Fibroblast of mammary gland (primary cell): ENCODE results near the gene LRP11.
"Not testable (repeated sequence)": the region's sequence is repeated elsewhere in the genome, so short reads cannot be mapped to it uniquely, and the experiment has no call there.

Experiments used
- DNase-seq: peaks from one replicate; pipeline ENCODE4 v3.0.0-alpha.2; 2010; ENCODE audit warnings: low read depth
- H3K4me3 ChIP-seq: 2 replicates; pipeline ENCODE4 v1.5.1; 2011; ENCODE audit warnings: low read depth, mild to moderate bottlenecking, low read length, moderate library complexity; ENCODE audit not compliant: control insufficient read depth
- CTCF ChIP-seq: conservative IDR thresholded peaks from 2 replicates; pipeline ENCODE4 v1.5.1; 2011; ENCODE audit warnings: low read depth, low read length, inconsistent platforms; ENCODE audit not compliant: control insufficient read depth, insufficient read depth

Gene LRP11

GRCh38 chr6:149855741-149856140, 8.4 kb downstream of the LRP11 start:
- TF ChIP-seq CTCF: no peak
- no peak for DNase-seq
- H3K4me3 ChIP-seq: peak overlapping the region; percentile 1

- peak; percentile 88 for DNase-seq
- H3K4me3 ChIP-seq: peak overlapping the region; percentile 1
- TF ChIP-seq CTCF: no peak
Observed at GRCh38 chr6:149855040-149855654, 9.0 kb downstream of the LRP11 start.

GRCh38 chr6:149854532-149854931, 9.6 kb downstream of the LRP11 start:
- no peak for TF ChIP-seq CTCF
- DNase-seq: no peak
- no peak overlapping the region for H3K4me3 ChIP-seq

GRCh38 chr6:149854017-149854416, 10.1 kb downstream of the LRP11 start:
- DNase-seq, H3K4me3 ChIP-seq: not testable (repeated sequence)

GRCh38 chr6:149852881-149853280, 11.3 kb downstream of the LRP11 start:
- H3K4me3 ChIP-seq: no peak overlapping the region
- no peak for TF ChIP-seq CTCF
- no peak for DNase-seq

GRCh38 chr6:149852180-149852579, 12.0 kb downstream of the LRP11 start:
- no peak overlapping the region for H3K4me3 ChIP-seq
- no peak for DNase-seq
- TF ChIP-seq CTCF: no peak

- no peak for TF ChIP-seq CTCF
- peak; percentile 87 for DNase-seq
Observed at GRCh38 chr6:149851461-149852110, 12.6 kb downstream of the LRP11 start.

GRCh38 chr6:149848343-149848742, 15.8 kb downstream of the LRP11 start:
- not testable (repeated sequence) for DNase-seq, H3K4me3 ChIP-seq

More at GRCh38 chr6:149851461-149852110, 12.6 kb downstream of the LRP11 start:
- no peak overlapping the region for H3K4me3 ChIP-seq
